Lung microvascular endothelial cell (primary cell): ENCODE results near the gene SMURF2. TPM values are rescaled to one million over a fixed set of nuclear protein-coding genes. Genes with fewer than 3 reads are reported as not detected.
"Not testable (repeated sequence)": the region's sequence is repeated elsewhere in the genome, so short reads cannot be mapped to it uniquely, and the experiment has no call there.

Experiments
- DNase-seq, 2 donors: peaks; one replicate each; pipeline versions ENCODE4 v3.0.0 to v3.0.0-alpha.2; 2010; ENCODE audit warnings: low read depth in 2 of 2
- total RNA-seq: library from RNA; depleted of rRNA; stranded (reverse); fragments of >200 nt; gene quantifications from 2 replicates; pipeline ENCODE4 v1.2.1, GENCODE V29; 2014

The SMURF2 gene
- total RNA-seq, 1 donor from 2014 or later, result 57.5 TPM

DNA sequence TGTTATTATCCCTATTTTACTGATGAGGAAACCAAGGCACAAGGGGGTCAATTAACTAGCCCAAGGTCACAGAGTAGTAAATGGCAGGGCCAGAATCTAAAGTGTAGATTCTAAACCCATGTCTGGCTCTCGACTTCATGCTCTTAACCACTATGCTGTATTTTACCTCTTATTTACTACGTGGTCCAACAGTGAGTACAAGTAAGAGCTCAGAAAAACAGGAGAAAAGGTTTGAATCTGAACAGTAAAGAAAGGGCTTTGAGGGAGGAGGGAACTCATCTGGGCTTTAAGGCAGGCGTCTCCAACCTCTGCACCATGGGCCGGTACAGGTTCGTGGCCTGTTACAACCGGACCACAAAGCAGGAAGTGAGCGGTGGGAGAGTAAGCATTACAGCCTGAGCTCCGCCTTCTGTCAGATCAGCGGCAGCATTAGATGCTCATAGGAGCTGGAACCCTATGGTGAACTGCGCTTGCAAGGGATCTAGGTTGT lies 62.9 kb downstream of the SMURF2 start:
- DNase-seq, result peak; percentile 29 to 38

DNA sequence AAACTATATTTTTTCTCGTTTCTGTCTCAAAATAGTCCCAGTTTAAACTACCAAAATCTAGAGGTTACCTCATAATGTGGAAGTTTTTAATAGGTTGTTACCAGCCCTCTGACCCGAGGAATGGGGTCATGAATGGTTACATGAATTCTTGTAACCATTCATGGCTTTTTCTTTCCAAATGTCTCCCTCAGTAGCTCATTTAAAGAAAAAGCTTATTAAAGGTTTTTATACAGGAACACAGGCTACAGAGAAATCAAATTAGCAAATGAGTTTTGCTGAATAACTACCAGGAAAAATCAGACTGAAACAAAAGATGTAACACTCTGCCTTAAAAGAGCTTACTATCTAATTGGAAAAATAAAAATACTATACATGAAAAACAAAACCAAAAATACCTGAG lies 63.4 kb downstream of the SMURF2 start:
- no peak for DNase-seq

DNA sequence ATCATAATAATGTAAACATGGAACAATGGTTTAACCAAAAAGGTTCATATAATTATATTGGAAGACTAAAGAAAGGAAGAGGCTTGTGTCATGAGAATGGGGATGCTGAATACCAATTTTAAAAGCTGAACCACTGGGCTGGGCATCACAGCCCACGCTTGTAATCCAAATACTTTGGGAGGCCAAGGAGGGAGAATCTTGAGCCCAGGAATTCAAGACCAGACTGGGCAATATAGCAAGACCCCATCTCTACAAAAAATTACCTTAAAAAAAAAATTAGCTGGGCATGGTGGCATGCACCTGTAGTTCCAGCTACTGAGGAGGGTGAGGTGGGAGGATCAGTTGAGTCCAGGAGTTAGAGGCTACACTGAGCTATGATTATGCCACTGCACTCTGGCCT lies 65.1 kb downstream of the SMURF2 start:
- DNase-seq, result no peak

DNA sequence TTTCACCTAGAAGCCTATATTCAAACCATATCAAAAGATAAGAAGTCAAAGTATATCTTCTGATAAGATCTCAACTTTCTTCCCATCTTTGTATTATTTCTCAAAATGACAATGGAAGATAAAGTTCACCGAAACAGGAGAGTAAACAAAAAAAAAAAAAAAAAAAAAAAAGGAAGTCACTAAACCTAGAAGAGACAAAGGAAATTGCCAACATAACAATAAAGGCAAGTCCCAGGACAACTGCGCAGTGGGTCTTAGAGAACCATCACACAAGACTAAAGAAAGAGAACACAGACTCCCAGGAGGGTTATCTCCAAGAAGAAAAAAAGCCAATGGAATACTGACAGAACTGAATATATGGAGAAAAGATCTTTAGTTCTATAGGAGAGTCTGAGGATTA lies 65.7 kb downstream of the SMURF2 start:
- DNase-seq, result no peak

DNA sequence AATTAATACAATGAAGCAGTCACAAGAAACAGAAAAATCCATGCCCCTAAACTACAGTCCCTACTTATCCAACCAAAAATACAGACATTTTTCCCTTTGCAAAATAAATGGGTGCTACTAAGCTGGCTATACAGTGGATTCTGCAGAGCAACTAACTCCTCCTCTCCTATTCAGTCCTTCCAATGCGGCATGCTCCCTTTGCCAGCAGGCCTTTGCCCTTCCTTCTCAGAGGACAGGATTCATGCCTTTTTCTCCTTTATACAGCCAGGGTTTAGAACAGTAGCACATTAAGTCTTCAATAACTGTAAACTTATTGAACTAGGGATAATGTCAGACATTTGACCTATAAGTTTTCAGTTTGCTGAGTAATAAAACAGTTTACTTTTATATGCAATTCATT lies 70.2 kb downstream of the SMURF2 start:
- no peak for DNase-seq

DNA sequence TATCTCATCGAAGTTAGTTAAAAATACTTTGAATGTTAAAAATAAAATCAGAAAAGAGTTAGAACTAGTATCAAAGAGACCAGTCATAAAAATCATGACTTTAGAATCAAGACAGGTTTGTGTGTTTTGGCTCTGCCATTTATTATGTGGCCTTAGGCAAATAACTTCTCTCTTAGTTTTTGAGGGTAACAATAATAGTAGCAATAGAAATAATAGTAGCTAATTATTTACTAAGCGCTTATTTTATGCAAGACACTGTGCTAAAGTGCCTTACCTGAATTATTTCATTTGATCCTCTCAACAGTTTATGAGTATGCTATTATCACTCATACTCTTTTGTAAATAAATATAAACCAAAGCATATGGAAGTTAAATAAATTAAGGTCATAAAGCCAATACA lies 77.0 kb downstream of the SMURF2 start:
- DNase-seq, result no peak

DNA sequence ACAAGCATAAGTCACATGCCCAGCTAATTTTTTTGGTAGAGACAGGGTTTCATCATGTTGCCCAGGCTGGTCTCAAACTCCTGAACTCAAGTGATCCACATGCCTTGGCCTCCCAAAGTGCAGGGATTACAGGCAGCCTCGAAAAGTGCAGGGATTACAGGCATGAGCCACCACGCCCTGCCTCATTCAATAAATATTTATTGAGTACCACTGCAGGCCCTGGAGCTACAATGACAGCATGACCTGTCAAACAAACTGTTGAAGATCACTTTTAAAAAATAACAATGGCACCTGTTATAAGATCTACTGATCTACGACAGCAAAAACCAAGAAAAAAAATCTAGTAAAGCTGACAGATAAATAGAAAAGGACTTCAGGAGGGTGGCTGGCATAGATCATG lies 79.1 kb downstream of the SMURF2 start:
- DNase-seq, result no peak

DNA sequence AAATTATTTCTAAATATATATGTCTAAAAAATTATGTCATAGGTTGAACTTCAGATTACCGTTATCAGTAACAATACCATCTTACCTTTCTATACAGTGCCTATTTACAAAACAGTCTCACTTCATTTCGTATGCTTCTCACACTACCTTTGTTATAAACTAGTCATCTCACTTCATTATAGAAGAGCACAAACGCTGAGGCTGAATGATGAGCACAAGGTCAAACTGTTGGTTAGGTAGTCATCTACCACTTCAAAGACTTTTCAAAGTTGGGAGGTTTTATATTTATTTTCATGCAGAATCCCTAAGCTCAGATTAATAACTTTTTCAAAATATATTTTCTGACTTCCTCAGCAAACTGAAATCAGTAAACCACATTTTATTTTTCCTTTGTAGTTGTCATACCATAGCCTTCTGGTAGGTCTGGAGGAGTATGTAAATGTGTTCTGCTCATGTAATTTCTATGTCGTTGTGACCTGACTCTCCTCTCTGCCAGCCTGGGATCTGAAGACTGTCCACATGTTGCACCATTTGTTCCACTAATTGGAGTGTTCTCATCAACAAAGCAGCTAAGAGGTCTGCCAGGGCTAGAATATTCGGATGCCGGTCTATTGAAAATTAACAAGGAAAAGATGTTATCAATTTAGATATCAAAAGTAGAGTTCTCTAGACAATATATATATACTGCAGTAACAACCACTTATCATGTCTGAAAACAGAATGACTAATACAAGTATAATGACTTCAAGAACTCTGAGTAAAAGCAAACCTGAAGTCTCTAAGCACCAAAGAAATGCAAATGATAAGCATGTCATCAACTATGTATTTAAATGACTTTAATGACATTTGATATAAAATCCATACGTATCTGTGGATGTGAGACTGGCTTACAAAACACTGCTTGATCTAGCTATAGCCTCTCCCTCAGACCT lies 81.5 kb downstream of the SMURF2 start:
- DNase-seq, result no peak

DNA sequence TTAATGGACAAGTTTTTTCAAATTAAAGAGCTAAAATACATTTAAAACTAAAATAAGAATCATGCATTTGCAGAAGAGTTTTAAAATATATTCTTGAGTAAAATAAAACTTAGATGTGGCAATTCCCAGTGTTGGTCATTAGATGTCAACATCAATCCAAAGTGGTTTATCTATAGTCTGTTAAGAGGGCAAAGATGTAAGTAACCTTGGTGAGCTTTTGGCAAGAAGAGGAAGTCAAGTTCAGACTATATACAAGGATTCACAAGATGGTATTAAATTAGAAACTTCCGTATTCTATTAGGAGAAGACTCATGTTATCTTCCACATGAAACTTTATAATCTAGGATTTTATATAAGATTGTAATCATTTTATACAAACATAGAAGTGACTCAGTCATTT lies 82.2 kb downstream of the SMURF2 start:
- no peak for DNase-seq

DNA sequence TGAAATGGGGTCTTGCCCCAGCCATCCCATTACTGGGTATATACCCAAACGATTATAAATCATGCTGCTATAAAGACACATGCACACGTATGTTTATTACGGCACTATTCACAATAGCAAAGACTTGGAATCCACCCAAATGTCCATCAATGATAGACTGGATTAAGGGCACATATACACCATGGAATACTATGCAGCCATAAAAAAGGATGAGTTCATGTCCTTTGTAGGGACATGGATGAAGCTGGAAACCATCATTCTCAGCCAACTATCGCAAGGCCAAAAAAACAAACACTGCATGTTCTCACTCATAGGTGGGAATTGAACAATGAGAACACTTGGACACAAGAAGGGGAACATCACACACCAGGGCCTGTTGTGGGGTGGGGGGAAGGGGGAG lies 85.1 kb downstream of the SMURF2 start:
- DNase-seq, result not testable (repeated sequence)

DNA sequence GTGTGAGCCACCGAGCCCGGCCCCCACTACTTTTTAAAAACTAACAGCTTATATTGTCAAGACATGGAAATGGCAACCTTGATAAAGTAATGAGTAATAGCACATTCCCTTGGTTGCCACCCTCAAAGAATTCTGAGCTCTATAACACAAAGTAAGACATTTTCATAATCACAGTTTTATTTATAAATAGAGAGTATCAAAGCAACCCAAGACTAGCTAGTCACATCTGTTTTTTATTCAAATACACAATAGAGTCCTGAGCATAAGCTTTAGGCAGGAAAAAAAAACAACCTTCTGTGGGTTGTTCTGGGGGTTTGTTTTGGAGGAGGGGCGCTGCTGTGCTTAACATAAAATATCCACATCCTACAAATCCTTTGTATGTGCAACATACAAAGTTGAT lies 86.7 kb downstream of the SMURF2 start:
- DNase-seq, result no peak

DNA sequence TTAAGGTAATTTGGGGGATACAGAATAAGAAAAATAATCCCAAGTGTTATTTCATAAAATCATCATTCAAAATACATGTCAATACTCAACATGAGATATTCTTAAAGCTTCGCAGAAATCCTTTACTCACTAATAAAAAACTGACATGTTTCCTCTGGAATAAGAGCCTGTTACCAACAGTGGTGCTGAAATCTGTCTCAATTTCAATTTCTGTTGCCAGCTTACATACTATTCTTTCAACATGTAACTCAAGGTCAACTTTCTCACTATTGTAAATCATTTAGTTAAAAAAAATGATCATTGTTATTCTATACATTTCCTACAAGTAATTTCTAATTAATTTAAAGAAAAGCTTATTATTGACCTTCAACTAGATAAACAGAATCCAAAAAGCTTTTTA lies 87.5 kb downstream of the SMURF2 start:
- peak in 1 of 2 donors; percentile 29 for DNase-seq

DNA sequence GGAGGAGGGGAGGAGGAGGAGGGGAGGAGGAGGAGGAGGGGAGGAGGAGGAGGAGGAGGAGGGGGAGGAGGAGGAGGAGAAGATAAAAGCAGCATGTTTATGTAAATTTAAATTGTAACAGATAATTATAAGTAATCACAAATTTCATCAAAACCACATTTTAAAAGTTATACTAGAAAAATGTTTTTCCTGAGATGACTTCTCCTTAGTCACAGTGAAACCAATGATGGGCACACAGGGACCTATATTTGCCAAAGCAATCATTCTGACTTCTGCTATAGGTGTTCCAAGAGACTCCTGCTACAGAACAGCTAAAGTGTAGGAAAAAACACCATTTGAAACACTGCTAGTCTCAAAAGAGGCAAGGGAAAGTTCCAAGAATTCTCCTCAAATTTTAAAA lies 88.9 kb downstream of the SMURF2 start:
- no peak for DNase-seq

DNA sequence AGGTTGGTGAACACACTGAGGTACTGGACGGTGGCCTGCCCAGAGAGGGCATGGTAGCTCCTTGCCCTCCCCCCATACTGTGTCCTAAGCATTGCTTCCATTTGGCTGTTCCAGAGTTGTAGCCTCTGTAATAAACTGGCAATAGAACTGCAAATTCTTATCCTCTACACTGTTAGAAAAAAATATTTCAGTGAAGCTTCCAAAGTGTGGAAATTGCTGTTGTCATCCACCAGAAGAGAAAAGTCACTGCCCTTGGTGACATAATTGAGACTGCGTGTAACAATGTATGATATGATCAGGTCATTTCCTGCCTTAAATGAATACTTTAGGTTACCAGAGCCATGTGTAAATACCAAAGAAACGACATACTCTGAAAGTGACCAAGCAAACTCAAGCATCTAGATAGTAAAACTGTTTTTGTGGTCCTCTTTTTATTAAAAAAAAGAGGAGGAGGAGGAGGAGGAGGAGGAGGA lies 89.4 kb downstream of the SMURF2 start:
- DNase-seq, result peak; percentile 77 to 87

DNA sequence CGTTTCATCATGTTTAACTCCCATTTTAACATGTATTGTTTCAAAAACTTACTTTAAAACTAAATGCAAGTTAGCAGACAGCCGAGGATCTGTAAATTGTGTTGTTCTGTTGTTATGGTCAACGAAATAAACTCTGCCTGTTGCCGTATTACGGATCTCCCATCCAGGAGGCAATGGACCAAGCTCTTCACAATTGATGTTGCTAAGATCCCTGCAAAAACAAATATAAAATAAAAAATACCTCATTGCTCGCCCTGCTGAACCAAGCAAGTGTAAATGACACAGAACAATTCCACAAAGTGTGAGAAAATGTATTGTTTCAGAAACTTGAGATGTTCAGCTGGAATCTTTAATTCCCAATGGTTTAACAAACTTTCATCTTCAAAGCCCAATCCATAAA lies 90.4 kb downstream of the SMURF2 start:
- peak in 1 of 2 donors; percentile 36 for DNase-seq

DNA sequence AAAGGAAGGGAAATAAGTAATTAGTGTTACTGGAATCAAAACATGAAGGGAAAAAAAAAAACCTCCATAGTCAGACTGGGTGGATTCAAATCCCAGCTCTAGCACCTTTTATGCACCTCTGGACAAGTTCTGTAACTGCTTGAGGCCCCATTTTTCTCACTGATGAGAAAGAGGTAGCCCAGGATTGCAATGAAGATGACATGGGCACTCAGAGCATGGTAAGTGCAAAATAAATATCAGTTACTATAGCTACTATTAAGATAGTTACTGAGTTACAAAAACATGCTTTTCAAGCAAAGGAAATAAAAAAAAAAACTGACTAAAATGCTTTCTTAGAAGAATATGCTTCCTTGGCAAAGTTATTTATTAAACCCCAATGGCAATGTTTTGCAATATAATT lies 96.5 kb downstream of the SMURF2 start:
- no peak for DNase-seq

DNA sequence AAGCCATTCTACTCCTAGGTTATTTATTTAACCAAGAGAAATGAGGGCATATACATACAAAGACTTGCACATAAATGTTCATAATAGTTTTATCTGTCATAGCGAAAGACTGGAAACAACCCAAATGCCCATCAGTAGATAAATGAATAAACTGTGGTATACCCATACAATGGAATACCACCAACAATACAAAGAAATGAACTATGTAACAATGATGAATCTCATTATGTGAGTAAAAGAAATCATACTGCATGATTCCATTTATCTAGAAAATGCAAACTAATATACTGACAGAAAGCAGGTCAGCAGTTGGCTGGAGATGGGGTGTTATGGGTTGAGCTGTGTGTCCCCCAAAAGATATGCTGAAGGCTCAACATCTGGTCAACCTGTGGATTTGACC lies 98.0 kb downstream of the SMURF2 start:
- no peak for DNase-seq

DNA sequence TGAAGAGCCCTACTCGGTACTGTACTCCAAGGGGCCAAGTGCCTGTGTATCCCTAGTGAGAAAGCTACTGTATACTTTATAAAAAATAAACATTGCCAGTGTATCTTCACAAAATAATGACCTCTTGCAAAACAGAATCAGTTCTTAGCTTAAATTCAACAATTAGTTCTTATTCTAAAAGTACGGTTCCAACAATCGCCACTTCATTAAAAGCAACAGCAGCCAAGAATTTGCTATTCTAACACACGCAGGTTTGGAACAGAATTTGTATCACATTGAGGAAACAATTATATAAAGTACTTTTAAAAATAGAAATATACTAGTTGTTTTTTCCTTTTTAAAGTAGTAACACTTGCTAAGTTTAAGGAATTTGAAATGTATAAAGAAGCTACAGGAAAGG lies 106.8 kb downstream of the SMURF2 start:
- DNase-seq, result no peak

DNA sequence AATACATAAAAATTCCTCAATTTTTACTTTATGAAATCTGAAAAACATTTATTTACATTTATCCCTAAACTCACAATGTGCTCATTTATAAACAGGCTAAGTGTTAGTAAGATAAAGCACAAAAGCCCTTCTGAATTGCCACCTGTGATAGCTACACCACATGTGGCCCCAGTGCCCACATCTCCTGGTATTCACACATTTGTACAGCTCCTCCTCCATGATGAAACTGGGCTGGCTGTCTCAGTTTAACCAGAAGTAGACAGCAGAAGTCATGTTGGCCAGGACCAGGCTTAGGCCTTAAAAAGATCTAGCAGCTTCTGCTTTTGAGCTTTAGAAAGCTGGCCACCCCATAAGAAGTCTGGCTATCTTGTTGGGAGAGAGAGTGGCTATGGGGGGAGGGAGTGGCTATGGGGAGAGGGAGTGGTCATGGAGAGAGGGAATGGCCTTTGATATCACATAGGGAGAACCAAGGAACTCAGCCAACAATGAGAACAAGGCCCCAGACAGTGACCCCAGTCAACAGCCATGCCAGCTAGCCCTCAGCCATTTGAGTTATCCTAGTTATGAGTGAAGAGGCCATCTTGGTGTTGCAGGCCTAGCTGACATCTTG lies 108.0 kb downstream of the SMURF2 start:
- DNase-seq, result no peak

DNA sequence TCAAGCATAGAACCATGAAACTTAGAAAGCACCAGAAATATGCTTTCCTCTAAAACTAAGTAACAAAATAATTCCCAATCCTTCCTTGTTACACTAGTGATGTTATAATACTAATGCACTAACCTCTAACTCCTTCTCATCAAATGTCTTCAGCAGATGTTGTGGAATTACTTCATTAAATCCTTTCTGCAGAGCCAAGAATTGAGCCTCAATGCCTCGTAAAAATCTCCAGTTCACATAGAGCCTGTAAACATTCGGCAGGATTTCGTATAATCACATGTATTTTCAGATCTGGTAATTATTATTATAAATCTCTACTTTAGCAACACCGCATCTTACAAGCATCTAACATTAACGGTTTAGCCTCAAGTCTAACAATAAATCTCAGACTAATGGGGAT lies 110.6 kb downstream of the SMURF2 start:
- no peak for DNase-seq

DNA sequence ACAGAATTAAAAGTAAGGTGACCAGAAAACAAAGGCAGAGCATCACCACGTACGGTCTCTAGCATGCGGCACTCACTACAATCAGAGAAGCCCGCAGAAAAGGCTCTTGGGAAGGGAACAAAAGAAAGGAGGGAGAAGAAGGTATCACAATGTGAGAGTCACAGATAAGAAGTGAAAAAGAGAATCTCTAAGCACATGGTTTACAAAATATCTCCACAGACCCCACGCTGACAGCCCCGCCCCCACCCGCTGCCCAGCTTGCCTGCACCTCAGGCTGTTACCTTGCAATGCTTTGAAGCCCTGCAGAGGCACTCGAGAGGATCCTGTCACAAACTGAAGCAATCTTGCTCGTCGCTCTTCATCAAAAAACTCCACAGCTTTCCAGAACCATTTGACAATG lies 114.8 kb downstream of the SMURF2 start:
- DNase-seq, result no peak

DNA sequence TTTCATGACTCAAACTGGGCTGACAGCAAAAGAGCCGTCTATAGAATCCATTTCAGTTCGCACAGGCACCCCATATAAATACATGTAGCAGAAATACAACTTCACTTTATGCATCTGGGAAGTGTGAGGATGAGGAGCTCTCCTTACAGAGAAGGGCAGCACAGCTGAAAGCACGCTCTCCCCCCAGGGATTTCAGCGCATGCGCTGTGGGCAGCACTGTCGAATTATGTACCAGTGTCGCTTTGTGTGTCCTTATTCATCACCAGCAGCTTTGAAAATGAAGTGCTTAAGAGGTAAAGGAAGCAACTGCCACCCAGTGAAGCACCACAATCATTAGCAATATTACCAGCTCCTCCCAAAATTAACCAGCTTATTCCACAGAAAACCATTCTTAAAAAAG lies 115.4 kb downstream of the SMURF2 start:
- no peak for DNase-seq

DNA sequence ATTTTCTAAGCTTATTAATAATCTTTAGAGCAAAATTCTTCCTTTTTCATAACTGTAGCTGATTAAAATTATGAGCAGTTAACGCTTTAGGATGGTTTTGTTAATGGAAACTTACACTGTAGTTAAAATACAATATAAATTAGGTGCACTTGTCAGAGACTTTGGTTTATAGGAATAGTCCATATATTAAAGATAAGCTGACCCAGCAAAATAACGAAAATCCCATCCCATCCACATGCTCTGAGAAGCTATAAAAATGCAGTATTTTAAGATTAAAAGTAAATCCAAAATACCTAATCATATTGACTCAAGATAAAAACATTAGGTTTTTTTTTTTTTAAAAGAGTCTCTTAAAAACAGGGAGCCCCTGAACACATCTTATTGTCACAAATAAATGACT lies 117.4 kb downstream of the SMURF2 start:
- no peak for DNase-seq
